CD4-positive, alpha-beta memory T cell (primary cell): ENCODE results near the gene PSMD2. TPM values are rescaled to one million over a fixed set of nuclear protein-coding genes. Genes with fewer than 3 reads are reported as not detected.

Experiments
- CTCF ChIA-PET: fragments of 350-600 bp; sonication (Branson Sonifier 250); formaldehyde crosslinking; loops from one replicate; lab custom pipeline; 2021; ENCODE audit warnings: inconsistent platforms; ENCODE audit not compliant: partially characterized antibody; lab: Charles Lee
- POLR2A ChIA-PET: fragments of 350-600 bp; sonication (Branson Sonifier 250); formaldehyde crosslinking; loops from one replicate; lab custom pipeline; 2021; ENCODE audit not compliant: partially characterized antibody; lab: Charles Lee
- DNase-seq, 5 donors: peaks; one replicate each; pipeline versions ENCODE4 v3.0.0 to v3.0.0-alpha.2; 2020 to 2022; ENCODE audit warnings: mixed read lengths in 1 of 5
- H3K27ac ChIP-seq: one replicate; pipeline ENCODE4 v1.7.0; 2013; ENCODE audit warnings: low read depth, low read length
- H3K27me3 ChIP-seq: 2 replicates; pipeline ENCODE4 v1.7.0; 2013; ENCODE audit warnings: mild to moderate bottlenecking, low read length, moderate library complexity; ENCODE audit not compliant: insufficient read depth
- H3K36me3 ChIP-seq: 2 replicates; pipeline ENCODE4 v1.7.0; 2013; ENCODE audit warnings: mild to moderate bottlenecking, low read length, moderate library complexity; ENCODE audit not compliant: insufficient read depth
- H3K4me1 ChIP-seq: 2 replicates; pipeline ENCODE4 v1.7.0; 2013; ENCODE audit warnings: mild to moderate bottlenecking, low read length, moderate library complexity; ENCODE audit not compliant: insufficient read depth
- H3K4me3 ChIP-seq, 2 donors: one replicate each; pipeline ENCODE4 v1.7.0; 2013; ENCODE audit warnings: low read length in 2 of 2, mild to moderate bottlenecking in 1 of 2
- H3K9me3 ChIP-seq, 2 donors: one replicate each; pipeline ENCODE4 v1.7.0; 2013; ENCODE audit warnings: low read length in 2 of 2, control low read depth in 1 of 2; ENCODE audit not compliant: control insufficient read depth in 1 of 2
- H3K27ac Mint-ChIP-seq, 7 donors: one replicate each; pipeline ENCODE4 v1.8.0; 2020 to 2021; ENCODE audit warnings: mixed read lengths in 7 of 7, mild to moderate bottlenecking in 6 of 7, inconsistent platforms in 3 of 7, moderate library complexity in 3 of 7
- H3K27me3 Mint-ChIP-seq, 2 donors: one replicate each; pipeline ENCODE4 v1.8.0; 2020 to 2021; ENCODE audit warnings: mixed read lengths in 2 of 2
- H3K36me3 Mint-ChIP-seq, 2 donors: one replicate each; pipeline ENCODE4 v1.8.0; 2020 to 2021; ENCODE audit warnings: mixed read lengths in 2 of 2, inconsistent platforms in 1 of 2, mild to moderate bottlenecking in 1 of 2
- H3K4me1 Mint-ChIP-seq, 4 donors: one replicate each; pipeline ENCODE4 v1.8.0; 2020 to 2021; ENCODE audit warnings: mixed read lengths in 4 of 4, mild to moderate bottlenecking in 1 of 4
- H3K4me3 Mint-ChIP-seq, 8 donors: one replicate each; pipeline ENCODE4 v1.8.0; 2020 to 2021; ENCODE audit warnings: mixed read lengths in 8 of 8, mild to moderate bottlenecking in 7 of 8, moderate library complexity in 6 of 8, inconsistent platforms in 3 of 8
- H3K9me3 Mint-ChIP-seq, 8 donors: one replicate each; pipeline ENCODE4 v1.8.0; 2020 to 2021; ENCODE audit warnings: mixed read lengths in 8 of 8, mild to moderate bottlenecking in 5 of 8, inconsistent platforms in 3 of 8, moderate library complexity in 1 of 8
- intact Hi-C: fragments of 100-400 bp; cut with micrococcal nuclease; formaldehyde crosslinking; loops from one replicate; pipeline ENCODE4 v1.15.1; 2023
- polyA plus RNA-seq, 2 donors: library from polyadenylated mRNA; unstranded; fragments of 300-500 nt; fragmentation: Illumina TruSeq; gene quantifications; one replicate each; pipeline ENCODE4 v1.2.3, GENCODE V29; 2021
- total RNA-seq, 2 experiments: library from RNA; stranded (reverse); gene quantifications; one replicate each; pipeline ENCODE4 v1.2.3, GENCODE V29; 2021

PSMD2 gene
- total and polyA plus RNA-seq, 4 experiments from 2014 or later: 148 to 298 (median 175) TPM

GRCh38 chr3:184258926-184259325 lies 40.1 kb upstream of the PSMD2 start:
- H3K4me3 ChIP-seq: no peak overlapping the region
- CTCF ChIA-PET: interaction anchor here (0.8 kb wide), 1 partner anchor 9 kb away, joined by 5 read pairs; no protein-coding TSS in a partner anchor
- Mint-ChIP-seq H3K4me1 (peaks cover 14 to 35% (median 18%) of the 10 kb centered on the region in 4 donors), H3K36me3 (peaks cover 3% of the 10 kb centered on the region in 2 donors), H3K27me3 (peaks cover 3 to 7% of the 10 kb centered on the region in 2 donors), H3K9me3 (peaks cover 0 to 2% (median 0%) of the 10 kb centered on the region in 8 donors), H3K27ac (peak overlapping the region in 1 of 7 donors; percentile 71), H3K4me3 (peak overlapping the region in 5 of 8 donors; percentile 39 to 78 (median 61))
- intact Hi-C loops: no loop called here
- H3K27ac ChIP-seq: no peak overlapping the region
- POLR2A ChIA-PET: interaction anchor here (3.6 kb wide), 1 partner anchor 9 kb away, joined by 16 read pairs; the partner anchor contains the start of gene EEF1AKMT4
- no peaks in the 10 kb centered on the region for H3K27me3 ChIP-seq
- H3K9me3 ChIP-seq: no peaks in the 10 kb centered on the region
- peaks cover 25% of the 10 kb centered on the region for H3K4me1 ChIP-seq
- no peaks in the 10 kb centered on the region for H3K36me3 ChIP-seq
- DNase-seq: no peak

- peaks cover 0 to 2% (median 0%) of the 10 kb centered on the region in 8 donors for H3K9me3 Mint-ChIP-seq
- H3K4me3 Mint-ChIP-seq: peak overlapping the region in 7 of 8 donors; percentile 39 to 78 (median 65)
- no peak overlapping the region for H3K27ac ChIP-seq
- peaks cover 14 to 35% (median 18%) of the 10 kb centered on the region in 4 donors for H3K4me1 Mint-ChIP-seq
- ChIA-PET CTCF (interaction anchor here (1.7 kb wide), 1 partner anchor 10 kb away, joined by 6 read pairs; the partner anchor contains the start of gene EEF1AKMT4), POLR2A (interaction anchor here (1.0 to 3.6 kb wide), 3 partner anchors 9 to 124 kb away, joined by 3 to 16 read pairs (median 10); partner anchors contain the start of genes EEF1AKMT4 and EIF2B5)
- intact Hi-C loops: no loop called here
- peaks cover 25% of the 10 kb centered on the region for H3K4me1 ChIP-seq
- H3K9me3 ChIP-seq: no peaks in the 10 kb centered on the region
- no peaks in the 10 kb centered on the region for H3K27me3 ChIP-seq
- DNase-seq: no peak
- peaks cover 3 to 7% of the 10 kb centered on the region in 2 donors for H3K27me3 Mint-ChIP-seq
- no peak overlapping the region for H3K4me3 ChIP-seq
- H3K36me3 ChIP-seq: no peaks in the 10 kb centered on the region
- H3K36me3 Mint-ChIP-seq: peaks cover 3% of the 10 kb centered on the region in 2 donors
- H3K27ac Mint-ChIP-seq: peak overlapping the region in 4 of 7 donors; percentile 33 to 73 (median 64)
Measured at GRCh38 chr3:184259396-184259877, 39.6 kb upstream of the PSMD2 start.

GRCh38 chr3:184259878-184260723 lies 38.9 kb upstream of the PSMD2 start:
- Histone ChIP-seq H3K36me3 (no peaks in the 10 kb centered on the region), H3K27me3 (no peaks in the 10 kb centered on the region), H3K4me1 (peaks cover 25% of the 10 kb centered on the region), H3K4me3 (peak overlapping the region in 1 of 2 donors; percentile 38), H3K27ac (no peak overlapping the region), H3K9me3 (no peaks in the 10 kb centered on the region)
- POLR2A ChIA-PET: interaction anchor here (1.0 to 3.6 kb wide), 4 partner anchors 10 to 125 kb away, joined by 3 to 16 read pairs (median 7); partner anchors contain the start of genes ALG3, EEF1AKMT4 and EIF2B5
- Mint-ChIP-seq H3K27ac (peak overlapping the region in 6 of 7 donors; percentile 57 to 90 (median 74)), H3K4me3 (peak overlapping the region; percentile 84 to 94 (median 88)), H3K4me1 (peaks cover 14 to 35% (median 18%) of the 10 kb centered on the region in 4 donors), H3K9me3 (peaks cover 0 to 2% (median 0%) of the 10 kb centered on the region in 8 donors), H3K36me3 (peaks cover 3% of the 10 kb centered on the region in 2 donors), H3K27me3 (peaks cover 3 to 10% of the 10 kb centered on the region in 2 donors)
- intact Hi-C loops: loop anchor here (1.0 to 2.0 kb wide), 2 partner anchors 11 to 39 kb away; partner anchors contain the start of genes EEF1AKMT4 and PSMD2
- peak in 4 of 5 donors; percentile 38 to 53 (median 42) for DNase-seq
- CTCF ChIA-PET: interaction anchor here (0.9 to 1.8 kb wide), 3 partner anchors 8 to 114 kb away, joined by 3 to 6 read pairs (median 5); partner anchors contain the start of gene EEF1AKMT4

GRCh38 chr3:184260724-184261269 lies 38.2 kb upstream of the PSMD2 start:
- no peaks in the 10 kb centered on the region for H3K27me3 ChIP-seq
- peaks cover 3% of the 10 kb centered on the region in 2 donors for H3K36me3 Mint-ChIP-seq
- H3K27me3 Mint-ChIP-seq: peaks cover 3 to 10% of the 10 kb centered on the region in 2 donors
- H3K9me3 Mint-ChIP-seq: peaks cover 0 to 2% (median 0%) of the 10 kb centered on the region in 8 donors
- peak overlapping the region in 6 of 7 donors; percentile 57 to 90 (median 74) for H3K27ac Mint-ChIP-seq
- ChIA-PET CTCF (interaction anchor here (0.9 to 1.8 kb wide), 4 partner anchors 9 to 115 kb away, joined by 3 to 6 read pairs (median 4); partner anchors contain the start of gene EEF1AKMT4), POLR2A (interaction anchor here (1.4 to 3.6 kb wide), 3 partner anchors 11 to 126 kb away, joined by 4 to 16 read pairs (median 10); partner anchors contain the start of genes ALG3, EEF1AKMT4 and EIF2B5)
- DNase-seq: peak in 1 of 5 donors; percentile 8
- H3K4me3 ChIP-seq: peak overlapping the region in 1 of 2 donors; percentile 38
- H3K36me3 ChIP-seq: no peaks in the 10 kb centered on the region
- H3K4me3 Mint-ChIP-seq: peak overlapping the region; percentile 84 to 94 (median 88)
- H3K27ac ChIP-seq: no peak overlapping the region
- H3K4me1 ChIP-seq: peaks cover 25% of the 10 kb centered on the region
- intact Hi-C loops: loop anchor here (1.0 to 2.0 kb wide), 2 partner anchors 11 to 38 kb away; partner anchors contain the start of genes EEF1AKMT4 and PSMD2
- no peaks in the 10 kb centered on the region for H3K9me3 ChIP-seq
- peaks cover 14 to 35% (median 18%) of the 10 kb centered on the region in 4 donors for H3K4me1 Mint-ChIP-seq

- ChIA-PET CTCF (interaction anchor here (0.8 to 1.8 kb wide), 3 partner anchors 10 to 34 kb away, joined by 3 to 5 read pairs (median 3); partner anchors contain the start of gene EEF1AKMT4), POLR2A (interaction anchor here (1.4 to 3.6 kb wide), 2 partner anchors 11 to 13 kb away, joined by 4 to 16 read pairs; partner anchors contain the start of genes ALG3 and EEF1AKMT4)
- intact Hi-C loops: loop anchor here (2.0 kb wide), 1 partner anchor 37 kb away; the partner anchor contains the start of gene PSMD2
- Mint-ChIP-seq H3K9me3 (peaks cover 0 to 2% (median 0%) of the 10 kb centered on the region in 8 donors), H3K4me3 (peak within 1 kb of the TSS; percentile 86 to 94 (median 90)), H3K4me1 (peaks cover 14 to 35% (median 18%) of the 10 kb centered on the region in 4 donors), H3K27me3 (peaks cover 3 to 10% of the 10 kb centered on the region in 2 donors), H3K27ac (peak within 1 kb of the TSS; percentile 0 to 90 (median 68)), H3K36me3 (peaks cover 3% of the 10 kb centered on the region in 2 donors)
- peak; percentile 31 to 71 (median 36) for DNase-seq
- peak within 1 kb of the TSS; percentile 52 to 61 for H3K4me3 ChIP-seq
- no peaks in the 10 kb centered on the region for H3K9me3 ChIP-seq
- no peak within 1 kb of the TSS for H3K27ac ChIP-seq
- no peaks in the 10 kb centered on the region for H3K27me3 ChIP-seq
- H3K4me1 ChIP-seq: peaks cover 25% of the 10 kb centered on the region
- H3K36me3 ChIP-seq: no peaks in the 10 kb centered on the region
Measured at GRCh38 chr3:184261270-184261853, 37.7 kb upstream of the PSMD2 start, which contains the start of gene CAMK2N2. Gene CAMK2N2, minus strand, starts transcription at chr3:184261553. Its CDS starts 268 bp downstream, at chr3:184261285.
